OCI-LY7 (cell line): Measurements from ENCODE around the gene EIF4G1.

Experiments used
- CTCF ChIP-seq: fragments of 200-600 bp; sonication (generic); conservative IDR thresholded peaks from 2 replicates; pipeline ENCODE4 v1.5.1; 2014; ENCODE audit warnings: mild to moderate bottlenecking, antibody characterized with exemption, low read length, moderate library complexity, mixed read lengths
- EZH2phosphoT487 ChIP-seq: fragments of 200-600 bp; sonication (generic); IDR thresholded peaks from 2 replicates; pipeline ENCODE4 v1.6.1; 2018; ENCODE audit warnings: low read depth, borderline replicate concordance, mild to moderate bottlenecking, mixed run types, antibody characterized with exemption, low read length, moderate library complexity, mixed read lengths

- TF ChIP-seq CTCF (no peak), EZH2phosphoT487 (no peak)
These were observed 31.5 kb upstream of the EIF4G1 start for GRCh38 chr3:184282941-184283340.
